OCI-LY1 (cell line): Measurements from ENCODE around the gene MAD1L1.

Experiments
- EZH2 ChIP-seq: fragments of 200-600 bp; sonication (generic), shearing (Covaris generic); IDR thresholded peaks from 2 replicates; pipeline ENCODE4 v1.8.0; 2017; ENCODE audit warnings: borderline replicate concordance, mixed run types, mild to moderate bottlenecking, antibody characterized with exemption, low read length, moderate library complexity, mixed read lengths
- TF ChIP-seq, protein P1 (sequence below): fragments of 200-600 bp; sonication (generic), shearing (Covaris generic); IDR thresholded peaks from 2 replicates; pipeline ENCODE4 v1.5.1; 2017; ENCODE audit warnings: mild to moderate bottlenecking, antibody characterized with exemption, low read length, moderate library complexity, mixed read lengths

DNA sequence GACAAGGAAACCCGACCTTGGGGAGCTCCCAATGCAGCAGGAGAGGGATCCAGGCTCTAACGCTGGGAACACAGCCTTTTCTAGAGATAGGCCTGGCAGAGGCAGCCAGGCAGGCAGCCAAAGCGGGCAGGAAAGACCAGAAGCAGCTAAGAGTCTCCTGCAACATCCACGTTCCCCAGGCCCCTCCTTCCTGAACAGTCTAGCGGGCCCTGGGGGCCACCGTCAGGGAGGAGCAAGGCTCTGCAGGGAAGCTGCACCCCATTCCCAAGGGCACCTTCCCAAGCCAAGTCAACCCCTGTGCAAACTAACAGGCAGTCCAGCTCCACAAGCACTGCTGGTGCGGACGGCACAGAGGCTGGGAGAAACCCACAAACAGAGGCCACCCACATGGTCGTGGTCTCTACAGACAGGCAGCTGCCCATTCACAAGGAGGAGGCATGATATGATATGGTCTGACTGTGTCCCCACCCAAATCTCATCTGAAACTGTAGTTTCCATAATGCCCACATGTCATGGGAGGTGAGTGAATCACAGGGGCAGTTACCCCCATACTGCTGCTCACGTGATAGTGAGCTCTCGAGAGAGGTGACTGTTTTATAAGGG, 115.7 kb downstream of the MAD1L1 start:
- TF ChIP-seq, protein P1, sequence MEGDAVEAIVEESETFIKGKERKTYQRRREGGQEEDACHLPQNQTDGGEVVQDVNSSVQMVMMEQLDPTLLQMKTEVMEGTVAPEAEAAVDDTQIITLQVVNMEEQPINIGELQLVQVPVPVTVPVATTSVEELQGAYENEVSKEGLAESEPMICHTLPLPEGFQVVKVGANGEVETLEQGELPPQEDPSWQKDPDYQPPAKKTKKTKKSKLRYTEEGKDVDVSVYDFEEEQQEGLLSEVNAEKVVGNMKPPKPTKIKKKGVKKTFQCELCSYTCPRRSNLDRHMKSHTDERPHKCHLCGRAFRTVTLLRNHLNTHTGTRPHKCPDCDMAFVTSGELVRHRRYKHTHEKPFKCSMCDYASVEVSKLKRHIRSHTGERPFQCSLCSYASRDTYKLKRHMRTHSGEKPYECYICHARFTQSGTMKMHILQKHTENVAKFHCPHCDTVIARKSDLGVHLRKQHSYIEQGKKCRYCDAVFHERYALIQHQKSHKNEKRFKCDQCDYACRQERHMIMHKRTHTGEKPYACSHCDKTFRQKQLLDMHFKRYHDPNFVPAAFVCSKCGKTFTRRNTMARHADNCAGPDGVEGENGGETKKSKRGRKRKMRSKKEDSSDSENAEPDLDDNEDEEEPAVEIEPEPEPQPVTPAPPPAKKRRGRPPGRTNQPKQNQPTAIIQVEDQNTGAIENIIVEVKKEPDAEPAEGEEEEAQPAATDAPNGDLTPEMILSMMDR: no peak
- TF ChIP-seq EZH2: no peak
